Measurements from ENCODE around the gene RAB23.

GRCh38 chr6:57252975-57253374, 30.9 kb upstream of the RAB23 start:
- TF ChIP-seq CTCF (IDR thresholded peaks at IDR 0.05) (no peak), POLR2A (IDR thresholded peaks at IDR 0.05; ENCODE audit: low read depth) (no peak)
